GM18499 (cell line): ENCODE measurements around the gene HKDC1.

Experiments
- ATAC-seq: cut with Tn5 transposase; IDR thresholded peaks from one replicate; pipeline ENCODE4 v1.9.1; 2021; ENCODE audit warnings: moderate number of reproducible peaks; ENCODE audit not compliant: insufficient read depth, unreplicated experiment

The HKDC1 gene

DNA sequence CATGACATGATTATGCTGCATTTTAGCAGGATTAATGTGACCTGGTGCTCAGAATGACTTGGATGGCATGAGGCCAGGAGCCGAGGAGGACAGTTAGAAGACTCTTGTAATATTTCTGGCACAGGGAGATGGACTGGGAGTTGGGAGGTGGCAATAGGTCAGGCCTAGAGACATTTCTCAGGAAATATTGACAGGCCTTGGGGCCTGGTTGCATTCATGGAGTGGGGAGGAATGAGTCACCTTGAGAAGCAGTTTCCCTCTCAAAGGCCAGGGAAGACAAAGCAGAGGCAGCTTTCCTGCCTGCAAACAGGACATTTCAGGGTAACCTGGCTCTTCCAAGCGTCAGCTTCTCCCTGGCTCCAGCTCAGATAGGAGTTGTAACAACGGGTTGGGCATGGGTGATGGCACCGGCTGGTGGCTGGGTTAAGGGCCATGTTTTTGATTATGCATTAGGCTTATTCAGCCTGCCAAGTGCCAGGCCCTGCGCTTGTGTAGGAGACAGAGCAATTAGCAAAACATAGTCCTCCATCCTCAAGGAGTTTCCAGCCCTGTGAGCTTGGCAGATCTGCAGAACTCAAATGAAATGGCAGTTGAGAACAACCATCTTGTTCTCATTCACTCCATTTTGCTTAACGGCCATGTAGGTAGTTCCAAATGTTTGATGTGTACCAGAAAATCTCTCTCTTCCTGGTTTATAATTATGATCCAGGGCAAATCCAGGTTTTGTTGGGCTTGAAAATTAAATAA, 96.4 kb downstream of the HKDC1 start:
- ATAC-seq = no peak
